Nephron progenitor cell (in vitro differentiated cells): Measurements from ENCODE around the gene SETD7.
A peak's percentile ranks its signal among the peaks of the same experiment; 100 is the strongest.

Experiments
- DNase-seq: peaks from one replicate; pipeline ENCODE4 v3.0.0; 2021
- H3K27ac Mint-ChIP-seq: 2 replicates; pipeline ENCODE4 v1.8.0; 2021; ENCODE audit warnings: mild to moderate bottlenecking, moderate library complexity, mixed read lengths
- H3K27me3 Mint-ChIP-seq: 2 replicates; pipeline ENCODE4 v1.8.0; 2021; ENCODE audit warnings: mild to moderate bottlenecking, low read depth, mixed read lengths; ENCODE audit not compliant: poor library complexity
- H3K36me3 Mint-ChIP-seq: 2 replicates; pipeline ENCODE4 v1.8.0; 2021; ENCODE audit warnings: low read depth, mixed read lengths
- H3K4me1 Mint-ChIP-seq: 2 replicates; pipeline ENCODE4 v1.8.0; 2021; ENCODE audit warnings: mixed read lengths
- H3K4me3 Mint-ChIP-seq: 2 replicates; pipeline ENCODE4 v1.8.0; 2021; ENCODE audit warnings: mild to moderate bottlenecking, moderate library complexity, mixed read lengths
- H3K9me3 Mint-ChIP-seq: 2 replicates; pipeline ENCODE4 v1.8.0; 2021; ENCODE audit warnings: mild to moderate bottlenecking, moderate library complexity, mixed read lengths
- CTCF ChIP-seq: fragments of 200-600 bp; sonication (generic); IDR thresholded peaks from 2 replicates; pipeline ENCODE4 v1.5.0; 2021; ENCODE audit warnings: antibody characterized with exemption

The SETD7 gene

GRCh38 chr4:139599594-139600374 lies 43.8 kb upstream of the SETD7 start:
- no peak overlapping the region for H3K4me3 Mint-ChIP-seq
- no peaks in the 10 kb centered on the region for H3K9me3 Mint-ChIP-seq

GRCh38 chr4:139599076-139599475 lies 43.1 kb upstream of the SETD7 start:
- peaks cover 3% of the 10 kb centered on the region for H3K27me3 Mint-ChIP-seq
- H3K27ac Mint-ChIP-seq = no peak overlapping the region
- no peaks in the 10 kb centered on the region for H3K36me3 Mint-ChIP-seq
- DNase-seq = no peak
- H3K9me3 Mint-ChIP-seq = no peaks in the 10 kb centered on the region
- peaks cover 37% of the 10 kb centered on the region for H3K4me1 Mint-ChIP-seq
- H3K4me3 Mint-ChIP-seq = no peak overlapping the region
- TF ChIP-seq CTCF = no peak

More at GRCh38 chr4:139599594-139600374, 43.8 kb upstream of the SETD7 start:
- Mint-ChIP-seq H3K27ac (no peak overlapping the region), H3K4me1 (peaks cover 37% of the 10 kb centered on the region), H3K27me3 (peaks cover 3% of the 10 kb centered on the region), H3K36me3 (no peaks in the 10 kb centered on the region)
- no peak for DNase-seq
- TF ChIP-seq CTCF = no peak

GRCh38 chr4:139596684-139597279 lies 40.8 kb upstream of the SETD7 start:
- Mint-ChIP-seq H3K4me1 (peaks cover 29% of the 10 kb centered on the region), H3K9me3 (no peaks in the 10 kb centered on the region), H3K27me3 (peaks cover 5% of the 10 kb centered on the region), H3K4me3 (no peak overlapping the region), H3K27ac (peak overlapping the region; percentile 89), H3K36me3 (no peaks in the 10 kb centered on the region)
- DNase-seq = no peak
- TF ChIP-seq CTCF = no peak

- Mint-ChIP-seq H3K4me1 (peaks cover 25% of the 10 kb centered on the region), H3K27ac (peak overlapping the region; percentile 18), H3K4me3 (no peak overlapping the region), H3K27me3 (peaks cover 5% of the 10 kb centered on the region), H3K36me3 (no peaks in the 10 kb centered on the region), H3K9me3 (no peaks in the 10 kb centered on the region)
- TF ChIP-seq CTCF = no peak
- DNase-seq = no peak
These were observed 40.1 kb upstream of the SETD7 start for GRCh38 chr4:139596034-139596683.

GRCh38 chr4:139594591-139595185 lies 38.7 kb upstream of the SETD7 start:
- Mint-ChIP-seq H3K9me3 (no peaks in the 10 kb centered on the region), H3K36me3 (no peaks in the 10 kb centered on the region), H3K4me3 (no peak overlapping the region), H3K27ac (no peak overlapping the region), H3K4me1 (peaks cover 24% of the 10 kb centered on the region), H3K27me3 (peaks cover 2% of the 10 kb centered on the region)
- no peak for DNase-seq
- no peak for TF ChIP-seq CTCF
